H9 (cell line): ENCODE measurements around the gene CEMIP. TPM values are rescaled to one million over a fixed set of nuclear protein-coding genes. Genes with fewer than 3 reads are reported as not detected.
A peak's percentile ranks its signal among the peaks of the same experiment; 100 is the strongest.

ENCODE experiments used
- DNase-seq: peaks from one replicate; pipeline ENCODE4 v3.0.0-alpha.2; 2017
- H2AFZ ChIP-seq: one replicate; pipeline ENCODE4 v1.6.1; 2013; ENCODE audit warnings: mild to moderate bottlenecking, low read length, control low read depth, moderate library complexity
- H2AK5ac ChIP-seq: 2 replicates; pipeline ENCODE4 v1.6.1; 2013; ENCODE audit warnings: low read length, control low read depth, mixed read lengths; ENCODE audit not compliant: insufficient read length
- H2BK120ac ChIP-seq: one replicate; pipeline ENCODE4 v1.6.1; 2013; ENCODE audit warnings: low read depth, mild to moderate bottlenecking, low read length, control low read depth, inconsistent platforms; ENCODE audit not compliant: poor library complexity, severe bottlenecking
- H2BK12ac ChIP-seq: 2 replicates; pipeline ENCODE4 v1.6.1; 2013; ENCODE audit warnings: low read length, control low read depth, mixed read lengths, low read depth; ENCODE audit not compliant: insufficient read length
- H2BK15ac ChIP-seq: 2 replicates; pipeline ENCODE4 v1.6.1; 2013; ENCODE audit warnings: low read depth, low read length, control low read depth
- H2BK20ac ChIP-seq: one replicate; pipeline ENCODE4 v1.6.1; 2013; ENCODE audit warnings: low read depth, mild to moderate bottlenecking, low read length, control low read depth, inconsistent platforms; ENCODE audit not compliant: poor library complexity, severe bottlenecking
- H2BK5ac ChIP-seq: 2 replicates; pipeline ENCODE4 v1.6.1; 2013; ENCODE audit warnings: low read length, control low read depth, mixed read lengths; ENCODE audit not compliant: insufficient read length
- H3K14ac ChIP-seq: 2 replicates; pipeline ENCODE4 v1.6.1; 2013; ENCODE audit warnings: low read length, control low read depth; ENCODE audit not compliant: insufficient read depth
- H3K18ac ChIP-seq: 2 replicates; pipeline ENCODE4 v1.6.1; 2013; ENCODE audit warnings: low read depth, mild to moderate bottlenecking, mixed read lengths, low read length, control low read depth; ENCODE audit not compliant: insufficient read length
- H3K23ac ChIP-seq: 2 replicates; pipeline ENCODE4 v1.6.1; 2013; ENCODE audit warnings: low read length, control low read depth, mixed read lengths, low read depth; ENCODE audit not compliant: insufficient read length
- H3K23me2 ChIP-seq: 2 replicates; pipeline ENCODE4 v1.6.1; 2013; ENCODE audit warnings: low read depth, mild to moderate bottlenecking, mixed read lengths, low read length, control low read depth; ENCODE audit not compliant: insufficient read length, poor library complexity, severe bottlenecking
- H3K27ac ChIP-seq: 2 replicates; pipeline ENCODE4 v1.5.1; 2013; ENCODE audit warnings: low read length, control low read depth, mixed read lengths, low read depth; ENCODE audit not compliant: insufficient read length
- H3K27me3 ChIP-seq: 2 replicates; pipeline ENCODE4 v1.6.1; 2013; ENCODE audit warnings: low read length, control low read depth, inconsistent platforms; ENCODE audit not compliant: insufficient read depth
- H3K4ac ChIP-seq: 2 replicates; pipeline ENCODE4 v1.6.1; 2013; ENCODE audit warnings: low read depth, mild to moderate bottlenecking, control low read depth, inconsistent platforms, low read length, moderate library complexity
- H3K4me1 ChIP-seq: 2 replicates; pipeline ENCODE4 v1.6.1; 2013; ENCODE audit warnings: low read length, control low read depth, inconsistent platforms; ENCODE audit not compliant: insufficient read depth
- H3K4me2 ChIP-seq: 2 replicates; pipeline ENCODE4 v1.6.1; 2013; ENCODE audit warnings: low read length, control low read depth, mixed read lengths; ENCODE audit not compliant: insufficient read length, insufficient read depth
- H3K56ac ChIP-seq: 2 replicates; pipeline ENCODE4 v1.6.1; 2013; ENCODE audit warnings: low read depth, mild to moderate bottlenecking, mixed read lengths, low read length, control low read depth; ENCODE audit not compliant: insufficient read length
- H3K79me1 ChIP-seq: 2 replicates; pipeline ENCODE4 v1.6.1; 2013; ENCODE audit warnings: low read depth, mild to moderate bottlenecking, moderate library complexity, low read length, control low read depth, inconsistent platforms; ENCODE audit not compliant: insufficient read depth, poor library complexity, severe bottlenecking
- H3K79me2 ChIP-seq: 2 replicates; pipeline ENCODE4 v1.6.1; 2013; ENCODE audit warnings: low read length, control low read depth, inconsistent platforms; ENCODE audit not compliant: insufficient read depth
- H3K9ac ChIP-seq: 2 replicates; pipeline ENCODE4 v1.6.1; 2013; ENCODE audit warnings: low read length, control low read depth, mixed read lengths; ENCODE audit not compliant: insufficient read length; ENCODE audit errors: extremely low read depth
- H3K9me3 ChIP-seq: one replicate; pipeline ENCODE4 v1.6.1; 2013; ENCODE audit warnings: low read depth, low read length, inconsistent platforms; ENCODE audit not compliant: control insufficient read depth
- H3T11ph ChIP-seq: one replicate; pipeline ENCODE4 v1.6.1; 2013; ENCODE audit warnings: mild to moderate bottlenecking, low read length, control low read depth, inconsistent platforms
- H4K20me1 ChIP-seq: one replicate; pipeline ENCODE4 v1.6.1; 2013; ENCODE audit not compliant: control insufficient read depth, insufficient read length, insufficient read depth
- H4K5ac ChIP-seq: 2 replicates; pipeline ENCODE4 v1.6.1; 2013; ENCODE audit warnings: low read depth, mild to moderate bottlenecking, mixed read lengths, low read length, control low read depth; ENCODE audit not compliant: insufficient read length
- H4K8ac ChIP-seq: replicated peaks from 2 replicates; pipeline ENCODE4 v1.6.1; 2013; ENCODE audit warnings: low read length, control low read depth, mixed read lengths, low read depth; ENCODE audit not compliant: insufficient read length
- H4K91ac ChIP-seq: 2 replicates; pipeline ENCODE4 v1.6.1; 2013; ENCODE audit warnings: low read depth, mild to moderate bottlenecking, moderate library complexity, mixed read lengths, low read length, control low read depth; ENCODE audit not compliant: insufficient read length
- H3K27ac Mint-ChIP-seq, 3 experiments: 2 replicates in 2 of 3; 3 replicates in 1 of 3; pipeline ENCODE4 v1.8.0; 2020 to 2021; ENCODE audit warnings: mixed read lengths in 3 of 3, mild to moderate bottlenecking in 1 of 3, moderate library complexity in 1 of 3
- H3K27me3 Mint-ChIP-seq: 2 replicates; pipeline ENCODE4 v1.8.0; 2021; ENCODE audit warnings: low read depth, mild to moderate bottlenecking, moderate library complexity, mixed read lengths
- H3K36me3 Mint-ChIP-seq, 3 experiments: 2 replicates in 2 of 3; 3 replicates in 1 of 3; pipeline ENCODE4 v1.8.0; 2020 to 2021; ENCODE audit warnings: low read depth in 3 of 3, mixed read lengths in 3 of 3; ENCODE audit not compliant: insufficient read depth in 1 of 3
- H3K4me1 Mint-ChIP-seq, 2 experiments: 2 replicates each; pipeline ENCODE4 v1.8.0; 2020; ENCODE audit warnings: mixed read lengths in 2 of 2
- H3K4me3 Mint-ChIP-seq, 2 experiments: 2 replicates in 1 of 2; 3 replicates in 1 of 2; pipeline ENCODE4 v1.8.0; 2020 to 2021; ENCODE audit warnings: mild to moderate bottlenecking in 2 of 2, mixed read lengths in 2 of 2, moderate library complexity in 1 of 2
- H3K9me3 Mint-ChIP-seq, 2 experiments: 2 replicates in 1 of 2; 3 replicates in 1 of 2; pipeline ENCODE4 v1.8.0; 2020; ENCODE audit warnings: mild to moderate bottlenecking in 2 of 2, mixed read lengths in 2 of 2, moderate library complexity in 1 of 2
- WGBS: extraction: QIAGEN DNeasy Blood & Tissue Kit; methylation state at CpG from one replicate; pipeline ENCODE4 v1.1.7; 2013; ENCODE audit warnings: missing lambda C conversion rate, low lambda C conversion rate, mixed read lengths; ENCODE audit not compliant: insufficient read length; ENCODE audit errors: extremely low coverage; 5-methylcytosine and 5-hydroxymethylcytosine counted together
- total RNA-seq: library from RNA; stranded (reverse); gene quantifications from 2 replicates; pipeline ENCODE4 v1.2.1, GENCODE V29; 2021
- TF ChIP-seq, protein P1 (sequence below): fragments of 200-600 bp; sonication (generic); conservative IDR thresholded peaks from 3 replicates; pipeline ENCODE4 v1.8.0; 2021; ENCODE audit warnings: antibody characterized with exemption, mild to moderate bottlenecking

CEMIP gene
- total RNA-seq, 1 experiment from 2014 or later, result 0.09 TPM

DNA sequence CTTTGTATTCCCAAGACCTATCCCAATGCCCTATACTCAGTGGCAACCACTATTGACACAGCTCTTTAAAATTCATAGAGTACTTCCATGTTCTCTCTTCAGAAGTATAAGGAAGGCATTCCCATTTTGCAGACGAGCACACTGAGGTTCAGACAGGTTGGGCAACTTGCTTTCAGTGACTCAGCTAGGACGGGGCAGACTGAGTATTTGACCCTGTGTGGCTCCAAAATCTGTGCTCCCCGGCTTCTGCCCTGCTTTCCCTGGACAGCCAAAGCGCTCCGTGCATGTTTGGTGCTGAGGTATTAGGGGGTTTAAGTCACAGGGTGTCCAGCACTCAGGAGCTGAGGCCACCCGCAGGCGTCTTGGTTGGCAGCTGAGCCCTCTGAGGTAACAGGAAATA, 59.5 kb downstream of the CEMIP start:
- Histone ChIP-seq H3K23ac (no peak overlapping the region), H3K4me1 (no peaks in the 10 kb centered on the region), H2BK120ac (no peak overlapping the region), H3K18ac (no peak overlapping the region), H4K91ac (no peak overlapping the region), H4K8ac (no peak overlapping the region), H2BK12ac (no peak overlapping the region), H4K5ac (no peak overlapping the region), H2BK5ac (no peak overlapping the region), H3K79me1 (no peaks in the 10 kb centered on the region), H2AK5ac (no peak overlapping the region), H3K14ac (no peak overlapping the region), H3K9ac (no peak overlapping the region), H4K20me1 (no peaks in the 10 kb centered on the region), H3K23me2 (no peaks in the 10 kb centered on the region), H2BK15ac (no peak overlapping the region), H3K56ac (no peak overlapping the region), H3K27ac (no peak overlapping the region), H3K27me3 (no peaks in the 10 kb centered on the region), H3T11ph (no peak overlapping the region), H3K79me2 (no peaks in the 10 kb centered on the region), H3K4ac (no peak overlapping the region), H3K9me3 (no peaks in the 10 kb centered on the region), H2AFZ (no peak overlapping the region), H3K4me2 (no peak overlapping the region), H2BK20ac (no peak overlapping the region)
- DNase-seq, result no peak
- Mint-ChIP-seq H3K4me3 (no peak overlapping the region), H3K36me3 (no peaks in the 10 kb centered on the region; a peak in 1 of 7 replicates), H3K4me1 (peaks cover 22 to 26% of the 10 kb centered on the region in 2 experiments), H3K27me3 (peaks cover 6% of the 10 kb centered on the region), H3K27ac (peak overlapping the region in 2 of 3 experiments; percentile 16 to 25; a peak in 1 of 7 replicates), H3K9me3 (no peaks in the 10 kb centered on the region)
- TF ChIP-seq, protein P1, sequence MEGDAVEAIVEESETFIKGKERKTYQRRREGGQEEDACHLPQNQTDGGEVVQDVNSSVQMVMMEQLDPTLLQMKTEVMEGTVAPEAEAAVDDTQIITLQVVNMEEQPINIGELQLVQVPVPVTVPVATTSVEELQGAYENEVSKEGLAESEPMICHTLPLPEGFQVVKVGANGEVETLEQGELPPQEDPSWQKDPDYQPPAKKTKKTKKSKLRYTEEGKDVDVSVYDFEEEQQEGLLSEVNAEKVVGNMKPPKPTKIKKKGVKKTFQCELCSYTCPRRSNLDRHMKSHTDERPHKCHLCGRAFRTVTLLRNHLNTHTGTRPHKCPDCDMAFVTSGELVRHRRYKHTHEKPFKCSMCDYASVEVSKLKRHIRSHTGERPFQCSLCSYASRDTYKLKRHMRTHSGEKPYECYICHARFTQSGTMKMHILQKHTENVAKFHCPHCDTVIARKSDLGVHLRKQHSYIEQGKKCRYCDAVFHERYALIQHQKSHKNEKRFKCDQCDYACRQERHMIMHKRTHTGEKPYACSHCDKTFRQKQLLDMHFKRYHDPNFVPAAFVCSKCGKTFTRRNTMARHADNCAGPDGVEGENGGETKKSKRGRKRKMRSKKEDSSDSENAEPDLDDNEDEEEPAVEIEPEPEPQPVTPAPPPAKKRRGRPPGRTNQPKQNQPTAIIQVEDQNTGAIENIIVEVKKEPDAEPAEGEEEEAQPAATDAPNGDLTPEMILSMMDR, result no peak
- no CpG with 5 or more reads among the region's 7 CpGs for WGBS
